K562 (cell line): ENCODE data around the gene DIP2B. TPM values are rescaled to one million over a fixed set of nuclear protein-coding genes. Genes with fewer than 3 reads are reported as not detected.

Experiments
- ATAC-seq: fragments of 200-7000 bp; cut with Tn5 transposase; 3 replicates; pipeline ENCODE4 v1.9.1; 2020; ENCODE audit warnings: moderate library complexity
- BruUV-seq: library from RNA; stranded (reverse); fragments of 400-500 nt; replicated peaks from 2 replicates; lab custom pipeline; 2021; lab: Mats Ljungman, UMichigan
- CTCF ChIA-PET: fragments of 300-600 bp; formaldehyde crosslinking; extraction: SDS; loops from one replicate; lab custom pipeline; 2021; ENCODE audit warnings: low intra/inter-chr PET ratio; lab: Yijun Ruan, JAX
- POLR2A ChIA-PET: fragments of 300-600, 350-650 bp; sonication (Branson Sonifier 250); formaldehyde crosslinking; extraction: SDS; loops from one replicate; lab custom pipeline; 2021; ENCODE audit warnings: antibody characterized with exemption, inconsistent platforms; lab: Yijun Ruan, JAX
- DNase-seq, 4 experiments: peaks; one replicate each; pipeline versions ENCODE4 v3.0.0 to v3.0.0-alpha.2; 2011 to 2018; ENCODE audit warnings: low spot score in 3 of 4, mixed read lengths in 3 of 4; ENCODE audit errors: extremely low read depth in 1 of 4
- FAIRE-seq: peaks from 2 replicates; lab custom pipeline; 2011; peaks lifted over from hg19 to GRCh38; lab: Jason Lieb, UNC
- H2AFZ ChIP-seq: 2 replicates; pipeline ENCODE4 v1.6.0; 2011; ENCODE audit warnings: low read depth, low read length, control low read depth, inconsistent platforms
- H3K27ac ChIP-seq: fragments of 200-600 bp; 3 replicates; pipeline ENCODE4 v1.8.0; 2011; ENCODE audit warnings: low read depth, mild to moderate bottlenecking, control low read depth, inconsistent platforms, low read length, moderate library complexity, mixed read lengths; ENCODE audit errors: extremely low read depth
- H3K27me3 ChIP-seq, 2 experiments: fragments of 300-600 bp in 1 of 2; 2 replicates in 1 of 2; 3 replicates in 1 of 2; pipeline versions ENCODE4 v1.6.0 to v1.8.0; 2011; ENCODE audit warnings: inconsistent platforms in 2 of 2, low read length in 2 of 2, mild to moderate bottlenecking in 1 of 2, mixed read lengths in 1 of 2, moderate library complexity in 1 of 2; ENCODE audit not compliant: control insufficient read depth in 2 of 2, insufficient read depth in 2 of 2
- H3K36me3 ChIP-seq: fragments of 300-600 bp; 3 replicates; pipeline ENCODE4 v1.8.0; 2011; ENCODE audit warnings: mild to moderate bottlenecking, low read length, inconsistent platforms; ENCODE audit not compliant: control insufficient read depth, insufficient read depth
- H3K4me1 ChIP-seq, 2 experiments: fragments of 200-600 bp in 1 of 2; replicated peaks in 1 of 2; 2 replicates in 1 of 2; 3 replicates in 1 of 2; pipeline versions ENCODE4 v1.5.1 to v1.8.0; 2011; ENCODE audit warnings: inconsistent platforms in 2 of 2, low read length in 2 of 2, mild to moderate bottlenecking in 1 of 2, mixed read lengths in 1 of 2, moderate library complexity in 1 of 2; ENCODE audit not compliant: control insufficient read depth in 2 of 2, insufficient read depth in 2 of 2
- H3K4me2 ChIP-seq: 2 replicates; pipeline ENCODE4 v1.6.1; 2011; ENCODE audit warnings: low read length, control low read depth, inconsistent platforms, mixed read lengths; ENCODE audit not compliant: insufficient read depth
- H3K4me3 ChIP-seq: fragments of 200-600 bp; sonication (generic), shearing (Covaris generic); 2 replicates; pipeline ENCODE4 v1.5.1; 2016; ENCODE audit warnings: control low read depth, inconsistent platforms
- H3K79me2 ChIP-seq: fragments of 200-600 bp; 3 replicates; pipeline ENCODE4 v1.8.0; 2011; ENCODE audit warnings: low read length, inconsistent platforms; ENCODE audit not compliant: control insufficient read depth, insufficient read depth
- H3K9ac ChIP-seq, 2 experiments: 2 replicates each; pipeline versions ENCODE4 v1.6.0 to v1.6.1; 2011; ENCODE audit warnings: low read depth in 2 of 2, low read length in 2 of 2, control low read depth in 1 of 2, inconsistent platforms in 1 of 2, mild to moderate bottlenecking in 1 of 2, mixed read lengths in 1 of 2; ENCODE audit not compliant: insufficient read depth in 1 of 2
- H3K9me1 ChIP-seq: one replicate; pipeline ENCODE4 v1.6.0; 2011; ENCODE audit warnings: inconsistent platforms, mild to moderate bottlenecking, low read length, moderate library complexity; ENCODE audit not compliant: control insufficient read depth, insufficient read depth
- H3K9me3 ChIP-seq: replicated peaks from 2 replicates; pipeline ENCODE4 v1.5.1; 2011; ENCODE audit warnings: low read depth, low read length, inconsistent platforms; ENCODE audit not compliant: control insufficient read depth, insufficient read depth
- H4K20me1 ChIP-seq: replicated peaks from 2 replicates; pipeline ENCODE4 v1.6.1; 2011; ENCODE audit warnings: low read length, inconsistent platforms, mixed read lengths; ENCODE audit not compliant: control insufficient read depth, insufficient read depth
- GTF2E2 ChIP-seq: fragments of 200-800 bp; sonication (Bioruptor generic); IDR thresholded peaks from 2 replicates; pipeline ENCODE4 v1.6.1; 2016; ENCODE audit warnings: missing genetic modification characterization, missing compliant biosample characterization
- IFI16 ChIP-seq: fragments of 250-450 bp; sonication (Bioruptor Pico); IDR thresholded peaks from 2 replicates; pipeline ENCODE4 v2.1.2; 2022; ENCODE audit warnings: mild to moderate bottlenecking, inconsistent platforms
- NR1H2 ChIP-seq: sonication (generic); formaldehyde crosslinking; IDR thresholded peaks from 2 replicates; pipeline ENCODE4 v1.4.0; 2020; ENCODE audit warnings: mild to moderate bottlenecking, missing genetic modification reagents
- POLR2G ChIP-seq: fragments of 200-400 bp; formaldehyde crosslinking; IDR thresholded peaks from 2 replicates; pipeline ENCODE4 v1.6.1; 2017; ENCODE audit warnings: low read depth, mild to moderate bottlenecking, antibody characterized with exemption, low read length, moderate library complexity
- TCF7 ChIP-seq: sonication (generic); IDR thresholded peaks from 2 replicates; pipeline ENCODE4 v1.6.1; 2016; ENCODE audit warnings: antibody characterized with exemption, borderline replicate concordance
- WGBS: fragments of 100-300 bp; shearing (Covaris generic); methylation state at CpG from one replicate; pipeline ENCODE4 v1.1.6; 2016; ENCODE audit warnings: low coverage, mixed read lengths; ENCODE audit not compliant: insufficient coverage; ENCODE audit errors: missing lambda C conversion rate; 5-methylcytosine and 5-hydroxymethylcytosine counted together
- in situ Hi-C: fragments of 300-500 bp; cut with MboI; formaldehyde crosslinking; loops from 4 replicates; pipeline ENCODE4 v1.15.0; 2018; ENCODE audit warnings: inconsistent platforms, mixed read lengths
- intact Hi-C: fragments of 100-400 bp; cut with micrococcal nuclease; formaldehyde crosslinking; loops from 2 replicates; pipeline ENCODE4 v1.14.2; 2022
- polyA plus RNA-seq, 8 experiments: library from polyadenylated mRNA; depleted of rRNA in 4 of 8; stranded (reverse) in 5 of 8; unstranded in 3 of 8; fragments of >200 nt; fragmentation: Nextera tagmentation in 2 of 8; fragmentation: Illumina TruSeq in 1 of 8; extraction: Ambion mirVana in 2 of 8; extraction: Trizol in 1 of 8; gene quantifications; 2 replicates each; pipeline versions ENCODE4 v1.2.1 to v1.2.3, GENCODE V29; 2011 to 2014; ENCODE audit warnings: inconsistent platforms in 1 of 8, missing spikeins in 1 of 8
- total RNA-seq, 7 experiments: library from RNA; depleted of rRNA in 6 of 7; stranded (reverse); fragments of >200 nt in 6 of 7; fragmentation: Illumina TruSeq in 2 of 7; extraction: Trizol in 2 of 7; gene quantifications; 2 replicates each; pipeline versions ENCODE4 v1.2.1 to v1.2.3, GENCODE V29; 2011 to 2021; ENCODE audit warnings: low replicate concordance in 1 of 7

Gene DIP2B
- total and polyA plus RNA-seq, 9 of the 15 experiments (the other 6 are each of a cell fraction or from before 2014, with no cell fraction given) = 4.6 to 26.1 (median 18.8) TPM

- TF ChIP-seq POLR2G (no peak), TCF7 (no peak), GTF2E2 (tag) (no peak), NR1H2 (no peak)
- TF ChIP-seq, all 486 proteins: peak for 0
These were observed 94.7 kb downstream of the DIP2B start (continued) for GRCh38 chr12:50599366-50600095.

GRCh38 chr12:50600364-50600763 lies 95.6 kb downstream of the DIP2B start:
- intact Hi-C loops = no loop called here
- no peak for ATAC-seq
- no peaks in the 10 kb centered on the region for H4K20me1 ChIP-seq

More at GRCh38 chr12:50600364-50600763, 95.6 kb downstream of the DIP2B start:
- no peaks in the 10 kb centered on the region for H3K9me3 ChIP-seq
- no peak overlapping the region for H3K27ac ChIP-seq
- in situ Hi-C loops = no loop called here
- 93% methylated on average over 1 of the region's 1 CpG for WGBS
- no peak for TF ChIP-seq IFI16
- H3K36me3 ChIP-seq = no peaks in the 10 kb centered on the region
- H2AFZ ChIP-seq = no peak overlapping the region
- no peak overlapping the region for H3K9ac ChIP-seq
- H3K9me1 ChIP-seq = no peaks in the 10 kb centered on the region
- POLR2A ChIA-PET = no interaction called here
- CTCF ChIA-PET = no interaction called here
- FAIRE-seq (no peak), DNase-seq (no peak)
- BruUV-seq = no TSS peak
- peaks cover 30% of the 10 kb centered on the region for H3K79me2 ChIP-seq
- no peaks in the 10 kb centered on the region for H3K27me3 ChIP-seq
- no peak overlapping the region for H3K4me3 ChIP-seq
- no peak overlapping the region for H3K4me2 ChIP-seq
- peaks cover 0 to 22% of the 10 kb centered on the region in 2 experiments; a peak in 4 of 5 replicates for H3K4me1 ChIP-seq
